Endothelial cell (in vitro differentiated cells): Measurements from ENCODE around the gene BPIFA2. TPM values are rescaled to one million over a fixed set of nuclear protein-coding genes. Genes with fewer than 3 reads are reported as not detected.
A peak's percentile ranks its signal among the peaks of the same experiment; 100 is the strongest.

Source experiments
- DNase-seq: peaks from one replicate; pipeline ENCODE4 v3.0.0; 2021; ENCODE audit warnings: low spot score
- H3K27ac Mint-ChIP-seq: one replicate; pipeline ENCODE4 v1.8.0; 2021; ENCODE audit warnings: mixed read lengths, inconsistent platforms; ENCODE audit not compliant: unreplicated experiment
- H3K27me3 Mint-ChIP-seq: one replicate; pipeline ENCODE4 v1.8.0; 2021; ENCODE audit warnings: mild to moderate bottlenecking, moderate library complexity, mixed read lengths, inconsistent platforms; ENCODE audit not compliant: unreplicated experiment
- H3K36me3 Mint-ChIP-seq: one replicate; pipeline ENCODE4 v1.8.0; 2021; ENCODE audit warnings: mild to moderate bottlenecking, low read depth, mixed read lengths, inconsistent platforms; ENCODE audit not compliant: unreplicated experiment
- H3K4me1 Mint-ChIP-seq: one replicate; pipeline ENCODE4 v1.8.0; 2021; ENCODE audit warnings: mild to moderate bottlenecking, mixed read lengths, inconsistent platforms; ENCODE audit not compliant: unreplicated experiment
- H3K4me3 Mint-ChIP-seq: one replicate; pipeline ENCODE4 v1.8.0; 2021; ENCODE audit warnings: mild to moderate bottlenecking, mixed read lengths, inconsistent platforms; ENCODE audit not compliant: unreplicated experiment
- H3K9me3 Mint-ChIP-seq: one replicate; pipeline ENCODE4 v1.8.0; 2021; ENCODE audit warnings: mixed read lengths, inconsistent platforms; ENCODE audit not compliant: unreplicated experiment
- total RNA-seq: library from RNA; stranded (reverse); fragmentation: NEBNext Ultra II Directional; extraction: Animal tissue kit (Norgen Biotek cat#: 25700); gene quantifications from one replicate; pipeline ENCODE4 v1.2.1, GENCODE V29; 2021; ENCODE audit not compliant: unreplicated experiment
- TF ChIP-seq, protein P1 (sequence below): fragments of 200-600 bp; sonication (generic); IDR thresholded peaks from one replicate; pipeline ENCODE4 v1.5.0; 2021; ENCODE audit warnings: antibody characterized with exemption; ENCODE audit not compliant: unreplicated experiment

The BPIFA2 gene
- total RNA-seq, 1 donor from 2014 or later: not detected

DNA sequence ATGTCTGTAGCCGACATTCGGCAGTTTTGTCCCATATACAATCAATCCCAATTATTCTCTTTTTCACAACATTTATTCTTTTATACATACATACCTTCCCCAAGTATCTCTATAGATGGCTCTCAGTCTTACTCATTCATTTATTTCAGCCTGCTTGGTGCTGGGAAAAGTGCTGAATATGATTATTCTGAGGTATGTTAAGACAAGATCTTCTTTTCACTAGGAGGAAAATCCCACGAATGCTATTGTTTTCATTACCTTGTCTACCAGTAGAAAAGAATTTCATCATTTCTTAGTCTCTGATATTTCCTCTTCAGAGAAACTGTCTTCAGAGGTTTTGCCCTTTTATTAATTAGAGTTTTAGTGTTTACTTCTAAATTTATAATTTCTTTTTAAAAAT, 35.5 kb downstream of the BPIFA2 start:
- Mint-ChIP-seq H3K27ac (no peak overlapping the region), H3K27me3 (peaks cover 5% of the 10 kb centered on the region), H3K9me3 (no peaks in the 10 kb centered on the region), H3K4me1 (no peaks in the 10 kb centered on the region), H3K4me3 (no peak overlapping the region), H3K36me3 (no peaks in the 10 kb centered on the region)
- TF ChIP-seq, protein P1, sequence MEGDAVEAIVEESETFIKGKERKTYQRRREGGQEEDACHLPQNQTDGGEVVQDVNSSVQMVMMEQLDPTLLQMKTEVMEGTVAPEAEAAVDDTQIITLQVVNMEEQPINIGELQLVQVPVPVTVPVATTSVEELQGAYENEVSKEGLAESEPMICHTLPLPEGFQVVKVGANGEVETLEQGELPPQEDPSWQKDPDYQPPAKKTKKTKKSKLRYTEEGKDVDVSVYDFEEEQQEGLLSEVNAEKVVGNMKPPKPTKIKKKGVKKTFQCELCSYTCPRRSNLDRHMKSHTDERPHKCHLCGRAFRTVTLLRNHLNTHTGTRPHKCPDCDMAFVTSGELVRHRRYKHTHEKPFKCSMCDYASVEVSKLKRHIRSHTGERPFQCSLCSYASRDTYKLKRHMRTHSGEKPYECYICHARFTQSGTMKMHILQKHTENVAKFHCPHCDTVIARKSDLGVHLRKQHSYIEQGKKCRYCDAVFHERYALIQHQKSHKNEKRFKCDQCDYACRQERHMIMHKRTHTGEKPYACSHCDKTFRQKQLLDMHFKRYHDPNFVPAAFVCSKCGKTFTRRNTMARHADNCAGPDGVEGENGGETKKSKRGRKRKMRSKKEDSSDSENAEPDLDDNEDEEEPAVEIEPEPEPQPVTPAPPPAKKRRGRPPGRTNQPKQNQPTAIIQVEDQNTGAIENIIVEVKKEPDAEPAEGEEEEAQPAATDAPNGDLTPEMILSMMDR: no peak
- no peak for DNase-seq

DNA sequence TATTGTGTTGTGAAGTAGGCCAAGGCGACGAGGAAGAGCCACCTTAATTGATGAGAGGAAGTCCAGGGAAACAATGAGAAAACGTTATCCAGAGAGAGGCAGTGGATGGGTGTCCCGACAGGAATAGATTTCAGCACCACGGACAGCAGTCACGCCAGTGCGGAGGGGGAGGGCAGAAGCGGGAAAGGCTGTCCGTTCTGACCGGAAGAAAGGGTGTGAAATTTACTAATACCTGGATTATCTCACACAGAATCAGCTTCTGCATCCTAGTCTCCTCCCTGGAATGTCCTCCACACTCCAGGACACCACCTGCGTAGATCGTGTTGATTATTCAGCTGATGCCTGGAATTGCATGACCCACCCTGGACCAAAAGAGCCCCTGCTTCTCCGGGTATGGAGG, 41.8 kb downstream of the BPIFA2 start:
- H3K27me3 Mint-ChIP-seq: peaks cover 6% of the 10 kb centered on the region
- no peak overlapping the region for H3K4me3 Mint-ChIP-seq
- TF ChIP-seq, protein P1: no peak
- H3K36me3 Mint-ChIP-seq: no peaks in the 10 kb centered on the region
- H3K9me3 Mint-ChIP-seq: no peaks in the 10 kb centered on the region
- H3K27ac Mint-ChIP-seq: no peak overlapping the region
- DNase-seq: peak; percentile 90
- H3K4me1 Mint-ChIP-seq: no peaks in the 10 kb centered on the region

DNA sequence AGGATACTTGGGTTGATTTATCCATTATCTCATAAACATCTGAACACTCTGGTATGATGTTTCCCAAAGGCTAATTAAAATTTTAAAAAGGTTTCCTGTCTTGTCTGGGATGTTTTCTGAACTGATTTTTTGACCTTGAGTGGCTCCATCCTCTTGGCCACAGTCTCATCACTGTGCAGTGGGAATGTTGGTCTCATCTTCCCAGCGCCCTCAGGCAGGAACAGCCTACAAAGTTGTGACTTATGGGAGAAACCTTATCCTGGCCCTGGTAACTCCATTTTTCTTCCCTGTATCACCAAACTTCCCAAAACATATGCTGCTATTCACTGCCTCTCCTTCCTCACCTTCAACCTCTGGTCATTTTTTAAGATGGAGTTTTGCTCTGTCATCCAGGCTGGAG, 42.4 kb downstream of the BPIFA2 start:
- no peaks in the 10 kb centered on the region for H3K36me3 Mint-ChIP-seq
- H3K9me3 Mint-ChIP-seq: no peaks in the 10 kb centered on the region
- H3K4me3 Mint-ChIP-seq: no peak overlapping the region
- no peak overlapping the region for H3K27ac Mint-ChIP-seq
- TF ChIP-seq, protein P1: no peak
- peaks cover 6% of the 10 kb centered on the region for H3K27me3 Mint-ChIP-seq
- no peak for DNase-seq
- no peaks in the 10 kb centered on the region for H3K4me1 Mint-ChIP-seq

DNA sequence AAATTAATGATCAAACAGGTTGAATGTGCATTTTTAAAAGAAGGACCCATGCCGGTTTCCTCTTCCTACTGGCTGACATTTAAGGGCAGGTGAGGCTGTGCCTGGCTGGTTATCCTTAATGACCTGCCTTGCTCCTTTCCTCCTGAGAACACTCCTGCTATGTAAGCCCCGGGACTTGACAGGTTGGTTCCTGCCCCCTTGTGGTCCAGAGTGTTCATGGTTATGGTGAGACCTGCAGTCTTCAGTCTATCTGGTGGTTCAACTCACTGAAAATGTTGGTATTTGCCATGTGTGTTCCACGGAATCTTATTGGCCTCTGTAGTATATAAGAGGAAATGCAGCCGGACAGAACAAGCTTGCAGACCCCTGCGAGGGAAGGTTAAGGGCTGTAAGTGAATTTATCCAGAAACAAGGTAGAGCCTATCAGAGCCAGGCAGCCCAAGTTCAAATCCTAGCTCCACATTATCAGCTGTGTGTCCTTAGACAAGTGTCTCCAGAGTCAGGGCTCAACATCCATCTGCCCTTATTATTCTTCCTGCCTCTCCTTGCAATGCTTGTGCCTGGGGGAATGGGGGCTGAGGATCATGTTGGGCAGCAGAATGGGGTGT, 44.0 kb downstream of the BPIFA2 start:
- H3K36me3 Mint-ChIP-seq: no peaks in the 10 kb centered on the region
- TF ChIP-seq, protein P1: peak; percentile 47
- H3K4me3 Mint-ChIP-seq: no peak overlapping the region

DNA sequence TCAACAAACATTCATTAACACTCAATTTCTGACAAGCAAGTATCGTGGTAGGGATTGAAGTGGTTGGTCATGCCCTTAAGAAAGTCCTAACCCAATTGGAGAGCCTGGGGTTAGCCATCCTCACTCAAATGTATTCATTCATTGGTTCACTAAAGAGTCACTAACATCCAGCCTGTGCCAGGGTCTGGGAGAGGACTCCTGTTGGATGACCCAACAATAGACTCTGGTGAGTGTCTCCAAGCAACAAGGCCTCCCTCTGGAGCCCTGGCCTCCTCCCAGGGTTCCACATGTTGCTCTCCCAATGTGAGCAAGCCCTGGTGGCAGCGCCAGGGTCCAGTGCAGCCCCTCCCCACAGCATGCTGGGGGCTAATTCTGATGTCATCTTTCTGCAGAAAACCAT, 49.1 kb downstream of the BPIFA2 start, which contains the start of gene BPIFA3:
BPIFA3 (plus strand) TSS at position 301 of the 400 bp plus-strand sequence. CDS start 185 bp downstream, outside the sequence.
- TF ChIP-seq, protein P1: no peak
- Mint-ChIP-seq H3K36me3 (no peaks in the 10 kb centered on the region), H3K27me3 (peaks cover 6% of the 10 kb centered on the region), H3K4me3 (no peak within 1 kb of the TSS), H3K27ac (no peak within 1 kb of the TSS), H3K9me3 (no peaks in the 10 kb centered on the region), H3K4me1 (no peaks in the 10 kb centered on the region)
- no peak for DNase-seq

More for the DNA sequence above, 44.0 kb downstream of the BPIFA2 start:
- Mint-ChIP-seq H3K4me1 (no peaks in the 10 kb centered on the region), H3K27me3 (peaks cover 6% of the 10 kb centered on the region), H3K9me3 (no peaks in the 10 kb centered on the region), H3K27ac (no peak overlapping the region)
- peak; percentile 68 for DNase-seq
